Endothelial cell of umbilical vein (primary cell): ENCODE results near the gene GPR137C. TPM values are rescaled to one million over a fixed set of nuclear protein-coding genes. Genes with fewer than 3 reads are reported as not detected.

Source experiments
- BruUV-seq: library from RNA; stranded (reverse); fragments of 400-500 nt; replicated peaks from 2 replicates; lab custom pipeline; 2021; lab: Mats Ljungman, UMichigan
- CTCF ChIA-PET: fragments of 300-600, 350-600 bp; sonication (Branson Sonifier 250); formaldehyde crosslinking; loops from one replicate; lab custom pipeline; 2021; ENCODE audit warnings: antibody characterized with exemption, inconsistent platforms; lab: Charles Lee
- POLR2A ChIA-PET: fragments of 300-600, 350-600 bp; sonication (Branson Sonifier 250); formaldehyde crosslinking; loops from one replicate; lab custom pipeline; 2021; ENCODE audit warnings: antibody characterized with exemption, inconsistent platforms; lab: Charles Lee
- DNase-seq: peaks from one replicate; pipeline ENCODE4 v3.0.0-alpha.2; 2011; ENCODE audit warnings: low read depth, low spot score
- FAIRE-seq: peaks from 2 replicates; lab custom pipeline; 2011; peaks lifted over from hg19 to GRCh38; lab: Jason Lieb, UNC
- H2AFZ ChIP-seq: 2 replicates; pipeline ENCODE4 v1.6.0; 2012; ENCODE audit warnings: low read depth, low read length, control low read depth, inconsistent platforms
- H3K27ac ChIP-seq: 2 replicates; pipeline ENCODE4 v1.5.1; 2011; ENCODE audit warnings: low read depth, mild to moderate bottlenecking, control low read depth, low read length, moderate library complexity; ENCODE audit not compliant: insufficient read depth
- H3K27me3 ChIP-seq, 2 experiments: 2 replicates each; pipeline versions ENCODE4 v1.6.0 to v1.6.1; 2011; ENCODE audit warnings: low read length in 2 of 2, mixed read lengths in 1 of 2; ENCODE audit not compliant: control insufficient read depth in 2 of 2, insufficient read depth in 2 of 2
- H3K36me3 ChIP-seq, 2 experiments: 2 replicates in 1 of 2; 3 replicates in 1 of 2; pipeline ENCODE4 v1.5.1; 2011; ENCODE audit warnings: low read length in 2 of 2, mild to moderate bottlenecking in 1 of 2, moderate library complexity in 1 of 2; ENCODE audit not compliant: control insufficient read depth in 2 of 2, insufficient read depth in 2 of 2; ENCODE audit errors: extremely low read depth in 1 of 2
- H3K4me1 ChIP-seq: 3 replicates; pipeline ENCODE4 v1.5.1; 2011; ENCODE audit warnings: mild to moderate bottlenecking, low read length; ENCODE audit not compliant: control insufficient read depth, insufficient read depth; ENCODE audit errors: extremely low read depth
- H3K4me2 ChIP-seq: 2 replicates; pipeline ENCODE4 v1.6.1; 2011; ENCODE audit warnings: low read length, control low read depth, mixed read lengths; ENCODE audit not compliant: insufficient read depth
- H3K4me3 ChIP-seq, 3 experiments: fragments of 200-600 bp in 1 of 3; sonication (generic), shearing (Covaris generic) in 1 of 3; replicated peaks in 1 of 3; 2 replicates each; pipeline ENCODE4 v1.5.1; 2011 to 2016; ENCODE audit warnings: control low read depth in 3 of 3, low read length in 3 of 3, mild to moderate bottlenecking in 2 of 3, inconsistent platforms in 1 of 3, low read depth in 1 of 3, moderate library complexity in 1 of 3; ENCODE audit not compliant: insufficient read depth in 1 of 3
- H3K79me2 ChIP-seq: 2 replicates; pipeline ENCODE4 v1.6.0; 2012; ENCODE audit warnings: low read length, inconsistent platforms; ENCODE audit not compliant: control insufficient read depth, insufficient read depth
- H3K9ac ChIP-seq: replicated peaks from 2 replicates; pipeline ENCODE3; 2011; ENCODE audit warnings: low read length, control low read depth; ENCODE audit not compliant: insufficient read depth; ENCODE audit errors: extremely low read depth
- H3K9me1 ChIP-seq: replicated peaks from 3 replicates; pipeline ENCODE4 v1.6.0; 2011; ENCODE audit warnings: mild to moderate bottlenecking, low read length; ENCODE audit not compliant: control insufficient read depth, insufficient read depth; ENCODE audit errors: extremely low read depth
- H3K9me3 ChIP-seq: replicated peaks from 2 replicates; pipeline ENCODE4 v1.5.1; 2012; ENCODE audit warnings: low read length, inconsistent platforms; ENCODE audit not compliant: control insufficient read depth, insufficient read depth
- H4K20me1 ChIP-seq: replicated peaks from 2 replicates; pipeline ENCODE3; 2011; ENCODE audit warnings: mild to moderate bottlenecking, low read length; ENCODE audit not compliant: control insufficient read depth, insufficient read depth; ENCODE audit errors: extremely low read depth
- EZH2 ChIP-seq: IDR thresholded peaks from 2 replicates; pipeline ENCODE4 v1.6.1; 2012; ENCODE audit warnings: borderline replicate concordance, low read depth, mild to moderate bottlenecking, moderate library complexity, low read length, inconsistent platforms; ENCODE audit not compliant: severe bottlenecking
- FOS ChIP-seq: IDR thresholded peaks from 2 replicates; pipeline ENCODE4 v1.6.1; 2011; ENCODE audit warnings: mild to moderate bottlenecking, low read length, moderate library complexity, borderline replicate concordance; ENCODE audit not compliant: insufficient read depth
- GATA2 ChIP-seq: IDR thresholded peaks from 2 replicates; pipeline ENCODE4 v1.7.0; 2011; ENCODE audit warnings: low read depth, mild to moderate bottlenecking, moderate library complexity, mixed read lengths, low read length; ENCODE audit not compliant: insufficient read length, insufficient read depth
- JUN ChIP-seq: IDR thresholded peaks from 2 replicates; pipeline ENCODE4 v1.6.1; 2011; ENCODE audit warnings: borderline replicate concordance, low read depth; ENCODE audit not compliant: insufficient read length, insufficient read depth
- MYC ChIP-seq: IDR thresholded peaks from one replicate; pipeline ENCODE4 v1.6.1; 2011; ENCODE audit warnings: mild to moderate bottlenecking, low read depth, low read length
- POLR2A ChIP-seq: IDR thresholded peaks from 2 replicates; pipeline ENCODE4 v1.6.1; 2012; ENCODE audit warnings: low read depth, mild to moderate bottlenecking, control low read depth, low read length
- POLR2AphosphoS5 ChIP-seq: IDR thresholded peaks from 2 replicates; pipeline ENCODE4 v1.6.1; 2012; ENCODE audit warnings: low read depth, mild to moderate bottlenecking, control low read depth, low read length, moderate library complexity; ENCODE audit not compliant: insufficient read depth
- dilution Hi-C: fragments of 300-500 bp; cut with MboI; formaldehyde crosslinking; loops from one replicate; pipeline ENCODE4 v1.15.0; 2019; ENCODE audit warnings: low sequenced_read_pairs; ENCODE audit not compliant: extremely low pct_ligation_motif_present
- intact Hi-C: fragments of 100-400 bp; cut with micrococcal nuclease; formaldehyde crosslinking; loops from one replicate; pipeline ENCODE4 v1.10.0; 2022
- polyA plus RNA-seq, 4 experiments: library from polyadenylated mRNA; depleted of rRNA in 3 of 4; stranded (reverse) in 3 of 4; unstranded in 1 of 4; fragments of >200 nt; gene quantifications; 2 replicates each; pipeline versions ENCODE4 v1.2.1 to v1.2.3, GENCODE V29; 2011 to 2012; ENCODE audit warnings: missing spikeins in 1 of 4
- total RNA-seq: library from RNA; stranded (reverse); gene quantifications from 2 replicates; pipeline ENCODE4 v1.2.3, GENCODE V29; 2021
- TF ChIP-seq, protein P1 (sequence below): IDR thresholded peaks from 2 replicates; pipeline ENCODE4 v1.6.1; 2011; ENCODE audit not compliant: insufficient read depth, insufficient read length
- TF ChIP-seq, protein P2 (sequence below), 2 donors: IDR thresholded peaks; 1 replicate in 1 of 2; 2 replicates in 1 of 2; pipeline ENCODE4 v1.5.1; 2011; ENCODE audit warnings: low read length in 2 of 2, mild to moderate bottlenecking in 2 of 2, moderate library complexity in 2 of 2, control low read depth in 1 of 2, inconsistent platforms in 1 of 2, low read depth in 1 of 2; ENCODE audit not compliant: insufficient read depth in 1 of 2; ENCODE audit errors: extremely low read depth in 1 of 2

Gene GPR137C
- total and polyA plus RNA-seq, 2 donors (not counting 3 experiments of a cell fraction or from before 2014, with no cell fraction given) = 1.5 to 5.7 TPM

DNA sequence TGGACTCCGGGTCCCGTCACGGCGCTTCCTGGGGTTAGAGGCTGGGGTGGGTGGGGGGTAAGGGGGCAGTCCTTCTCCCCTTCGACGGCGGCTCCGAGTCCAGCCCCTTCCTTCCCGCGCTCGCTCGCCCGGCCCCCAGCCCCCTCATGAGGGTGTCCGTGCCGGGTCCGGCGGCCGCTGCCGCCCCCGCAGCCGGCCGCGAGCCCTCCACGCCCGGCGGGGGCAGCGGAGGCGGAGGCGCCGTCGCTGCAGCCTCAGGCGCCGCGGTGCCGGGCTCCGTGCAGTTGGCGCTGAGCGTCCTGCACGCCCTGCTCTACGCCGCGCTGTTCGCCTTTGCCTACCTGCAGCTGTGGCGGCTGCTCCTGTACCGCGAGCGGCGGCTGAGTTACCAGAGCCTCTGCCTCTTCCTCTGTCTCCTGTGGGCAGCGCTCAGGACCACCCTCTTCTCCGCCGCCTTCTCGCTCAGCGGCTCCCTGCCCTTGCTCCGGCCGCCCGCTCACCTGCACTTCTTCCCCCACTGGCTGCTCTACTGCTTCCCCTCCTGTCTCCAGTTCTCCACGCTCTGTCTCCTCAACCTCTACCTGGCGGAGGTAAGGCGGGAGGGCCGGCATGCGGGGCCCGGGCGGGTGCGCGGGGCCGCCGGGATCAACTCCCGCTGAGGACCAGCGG lies 500 bp downstream of the GPR137C start:
- H3K27ac ChIP-seq = peak overlapping the region; percentile 0
- peak overlapping the region; percentile 50 for H3K9ac ChIP-seq
- H2AFZ ChIP-seq = peak overlapping the region; percentile 56
- H3K36me3 ChIP-seq = no peaks in the 10 kb centered on the region
- H3K27me3 ChIP-seq = no peaks in the 10 kb centered on the region
- BruUV-seq = no TSS peak
- dilution Hi-C loops (no loop called here), intact Hi-C loops (loop anchor here (1.0 to 10.0 kb wide), 5 partner anchors 178 to 1888 kb away; partner anchors contain the start of genes FERMT2, GNPNAT1, SAV1 and STYX)
- no peaks in the 10 kb centered on the region for H3K9me1 ChIP-seq
- CTCF ChIA-PET = interaction anchor here (1.0 to 2.2 kb wide), 7 partner anchors 9 to 408 kb away, joined by 3 to 9 read pairs (median 4); no protein-coding TSS in a partner anchor
- H3K4me2 ChIP-seq = peak overlapping the region; percentile 77
- POLR2A ChIA-PET = interaction anchor here (0.6 to 1.7 kb wide), 2 partner anchors 132 to 238 kb away, joined by 3 to 5 read pairs; partner anchors contain the start of gene GNPNAT1
- DNase-seq = peak; percentile 17
- FAIRE-seq = no peak
- no peaks in the 10 kb centered on the region for H3K79me2 ChIP-seq
- TF ChIP-seq POLR2AphosphoS5 (no peak), POLR2A (no peak), EZH2 (no peak), GATA2 (no peak), FOS (no peak), JUN (no peak), MYC (no peak)
- TF ChIP-seq, protein P1, sequence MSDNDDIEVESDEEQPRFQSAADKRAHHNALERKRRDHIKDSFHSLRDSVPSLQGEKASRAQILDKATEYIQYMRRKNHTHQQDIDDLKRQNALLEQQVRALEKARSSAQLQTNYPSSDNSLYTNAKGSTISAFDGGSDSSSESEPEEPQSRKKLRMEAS = no peak
- TF ChIP-seq, protein P2, sequence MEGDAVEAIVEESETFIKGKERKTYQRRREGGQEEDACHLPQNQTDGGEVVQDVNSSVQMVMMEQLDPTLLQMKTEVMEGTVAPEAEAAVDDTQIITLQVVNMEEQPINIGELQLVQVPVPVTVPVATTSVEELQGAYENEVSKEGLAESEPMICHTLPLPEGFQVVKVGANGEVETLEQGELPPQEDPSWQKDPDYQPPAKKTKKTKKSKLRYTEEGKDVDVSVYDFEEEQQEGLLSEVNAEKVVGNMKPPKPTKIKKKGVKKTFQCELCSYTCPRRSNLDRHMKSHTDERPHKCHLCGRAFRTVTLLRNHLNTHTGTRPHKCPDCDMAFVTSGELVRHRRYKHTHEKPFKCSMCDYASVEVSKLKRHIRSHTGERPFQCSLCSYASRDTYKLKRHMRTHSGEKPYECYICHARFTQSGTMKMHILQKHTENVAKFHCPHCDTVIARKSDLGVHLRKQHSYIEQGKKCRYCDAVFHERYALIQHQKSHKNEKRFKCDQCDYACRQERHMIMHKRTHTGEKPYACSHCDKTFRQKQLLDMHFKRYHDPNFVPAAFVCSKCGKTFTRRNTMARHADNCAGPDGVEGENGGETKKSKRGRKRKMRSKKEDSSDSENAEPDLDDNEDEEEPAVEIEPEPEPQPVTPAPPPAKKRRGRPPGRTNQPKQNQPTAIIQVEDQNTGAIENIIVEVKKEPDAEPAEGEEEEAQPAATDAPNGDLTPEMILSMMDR (IDR thresholded peaks at IDR 0.05; ENCODE audit: extremely low read depth in 1 of 2, insufficient read depth in 1 of 2, low read depth in 1 of 2, low read length in 2 of 2) = no peak
- H3K4me1 ChIP-seq = peaks cover 9% of the 10 kb centered on the region
- peak overlapping the region; percentile 8 to 88 (median 61) for H3K4me3 ChIP-seq
- H4K20me1 ChIP-seq = no peaks in the 10 kb centered on the region
- H3K9me3 ChIP-seq = no peaks in the 10 kb centered on the region
